Fibroblast of the aortic adventitia (primary cell): ENCODE results near the gene LGALS12. TPM values are rescaled to one million over a fixed set of nuclear protein-coding genes. Genes with fewer than 3 reads are reported as not detected.

ENCODE experiments used
- DNase-seq: peaks from one replicate; pipeline ENCODE4 v3.0.0-alpha.2; 2010; ENCODE audit warnings: low read depth
- H3K4me3 ChIP-seq: 2 replicates; pipeline ENCODE4 v1.5.1; 2011; ENCODE audit warnings: low read depth, mild to moderate bottlenecking, control low read depth, low read length, moderate library complexity
- CTCF ChIP-seq: IDR thresholded peaks from 2 replicates; pipeline ENCODE4 v1.5.1; 2011; ENCODE audit warnings: mild to moderate bottlenecking, low read length, control low read depth, inconsistent platforms; ENCODE audit not compliant: insufficient read depth
- total RNA-seq: library from RNA; depleted of rRNA; stranded (reverse); fragments of >200 nt; gene quantifications from 2 replicates; pipeline ENCODE4 v1.2.3, GENCODE V29; 2012; ENCODE audit warnings: low replicate concordance

LGALS12 gene
- total RNA-seq, 1 donor, result not detected

DNA sequence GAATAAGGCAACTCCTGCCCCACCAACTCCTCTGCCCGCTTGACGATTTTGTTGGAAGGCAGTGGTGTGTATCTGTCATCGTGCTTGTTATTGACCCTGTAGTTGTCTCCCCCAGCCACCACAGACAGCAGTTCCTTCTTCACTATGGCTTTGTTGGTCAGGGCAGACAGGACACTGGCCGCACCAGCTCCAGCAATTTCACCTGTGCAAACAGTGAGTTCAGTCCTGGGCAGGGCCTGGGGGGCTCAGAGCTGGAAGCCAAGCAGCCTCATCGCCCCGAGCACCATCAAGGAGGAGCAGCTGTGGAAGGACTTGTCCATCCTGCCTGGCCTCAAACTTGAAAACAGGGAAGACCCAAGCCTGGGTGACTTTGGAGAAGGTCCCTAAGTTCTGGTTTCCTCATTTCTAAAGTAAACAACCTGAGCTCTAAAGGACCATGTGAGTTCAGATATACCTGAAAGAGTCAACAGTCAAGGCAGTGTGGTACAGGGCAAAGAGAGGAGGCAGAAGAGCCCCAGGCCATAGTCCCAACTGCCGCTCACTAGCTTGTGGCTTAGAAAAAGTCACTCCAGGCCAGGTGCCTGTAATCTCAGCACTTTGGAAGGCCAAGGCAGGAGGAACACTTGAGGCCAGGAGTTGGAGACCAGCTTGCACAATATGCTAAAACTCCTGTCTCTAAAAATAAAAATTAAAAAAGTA, 52.7 kb downstream of the LGALS12 start:
- TF ChIP-seq CTCF, result no peak
- H3K4me3 ChIP-seq, result no peak overlapping the region

DNA sequence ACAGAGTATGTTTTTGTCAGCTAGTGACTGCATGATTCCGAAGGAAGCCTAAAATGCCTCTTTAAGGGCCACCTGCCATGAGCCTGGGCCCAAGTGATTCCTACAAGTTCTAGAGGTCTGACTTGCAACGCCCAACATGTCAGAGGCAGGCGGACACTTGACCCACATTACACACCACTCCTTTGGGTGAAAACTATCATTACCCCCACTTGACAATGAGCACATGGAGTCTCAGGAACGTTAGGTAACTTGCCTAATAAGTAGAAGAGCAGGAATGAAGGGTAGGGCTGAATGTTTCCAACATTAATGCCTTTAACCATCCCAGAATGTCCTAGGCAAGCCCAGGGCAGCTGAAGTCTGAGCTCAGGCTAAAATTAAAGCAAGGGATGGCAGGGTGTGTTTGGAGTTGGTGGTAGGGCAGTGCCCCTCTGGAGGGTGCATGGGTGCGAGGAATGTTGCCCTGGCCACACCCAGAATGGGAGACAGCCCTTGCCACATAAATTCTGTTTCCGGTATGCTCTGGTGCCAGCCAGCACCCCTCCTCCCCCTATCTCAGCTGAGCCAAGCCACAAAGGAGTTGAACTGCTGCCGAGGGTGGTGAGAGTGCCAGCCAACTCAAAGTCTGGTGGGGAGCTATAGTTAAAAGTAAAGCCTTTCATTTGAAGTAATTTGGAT, 54.8 kb downstream of the LGALS12 start:
- TF ChIP-seq CTCF, result no peak
- no peak for DNase-seq
- H3K4me3 ChIP-seq, result no peak overlapping the region

More for the DNA sequence above, 52.7 kb downstream of the LGALS12 start:
- DNase-seq, result no peak

DNA sequence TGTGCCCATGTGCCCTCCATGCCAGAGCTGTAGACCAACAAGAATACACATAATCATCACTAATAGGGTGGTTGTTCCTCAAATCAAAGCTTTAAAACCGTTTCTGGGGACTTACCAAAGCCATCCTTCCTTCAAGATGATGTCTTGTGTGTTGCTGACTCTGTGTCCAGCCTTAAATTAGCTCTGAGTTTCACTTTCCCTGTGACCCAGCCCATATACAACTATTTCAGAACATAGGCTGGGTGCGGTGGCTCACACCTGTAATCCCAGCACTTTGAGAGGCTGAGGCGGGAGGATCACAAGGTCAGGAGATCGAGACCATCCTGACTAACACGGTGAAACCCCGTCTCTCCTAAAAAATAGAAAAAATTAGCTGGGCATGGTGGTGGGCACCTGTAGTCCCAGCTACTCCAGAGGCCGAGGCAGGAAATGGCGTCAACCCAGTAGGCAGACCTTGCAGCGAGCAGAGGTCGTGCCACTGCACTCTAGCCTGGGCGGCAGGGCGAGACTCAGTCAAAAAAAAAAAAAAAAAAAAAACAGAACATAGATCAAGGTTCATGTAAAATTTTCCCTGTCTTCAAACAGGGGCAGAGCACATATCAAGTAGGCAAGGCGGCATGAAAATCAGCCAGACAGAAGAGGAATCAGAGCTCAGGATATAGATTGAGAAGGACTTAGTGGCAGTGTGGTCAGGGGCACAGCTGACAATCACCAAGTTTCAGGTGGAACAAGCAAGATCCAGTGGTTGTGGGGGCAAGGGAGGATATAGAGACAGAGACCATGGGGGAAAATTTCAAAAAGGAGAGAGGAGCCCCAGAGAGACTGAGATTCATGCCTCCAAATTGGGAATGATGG, 57.5 kb downstream of the LGALS12 start, which contains the start of gene PLAAT2:
PLAAT2 (minus strand) TSS at position 179 of the 855 bp plus-strand sequence; CDS start at position 124, 55 bp downstream.
- TF ChIP-seq CTCF, result no peak
- no peak for DNase-seq
- no peak within 1 kb of the TSS for H3K4me3 ChIP-seq

- no peak for DNase-seq
- no peak overlapping the region for H3K4me3 ChIP-seq
- TF ChIP-seq CTCF, result no peak
Measured at GRCh38 chr11:63564056-63564774, 58.3 kb downstream of the LGALS12 start.

DNA sequence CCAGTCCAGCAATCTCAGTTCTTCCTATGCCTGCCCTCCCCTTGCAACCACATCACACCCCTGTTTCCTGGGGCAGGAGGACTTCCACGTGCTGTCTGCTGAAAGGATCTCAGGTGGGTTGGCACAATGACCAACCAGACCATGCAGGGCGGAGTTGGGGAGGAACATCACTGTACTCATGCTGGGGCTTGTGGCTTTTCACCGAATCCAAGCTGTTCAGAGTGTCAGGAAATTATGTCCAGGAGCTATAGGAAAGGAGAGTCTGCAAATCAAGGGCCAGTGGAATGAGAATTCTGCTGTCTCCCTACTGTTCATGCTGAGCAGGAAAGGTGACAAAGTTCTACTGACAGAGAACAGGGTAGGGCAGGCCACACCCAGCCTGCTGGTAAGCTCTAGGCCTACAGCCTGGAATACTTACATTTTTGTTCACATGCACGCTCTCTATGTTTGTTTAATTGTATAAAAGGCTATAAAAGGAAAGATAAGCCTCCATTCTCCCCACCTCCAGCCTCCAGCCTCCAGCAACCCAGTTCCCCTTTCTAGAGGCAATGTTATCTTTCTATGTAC, 59.0 kb downstream of the LGALS12 start:
- no peak for TF ChIP-seq CTCF
- DNase-seq, result no peak
- no peak overlapping the region for H3K4me3 ChIP-seq

Other genes with a start within 250 kb of the LGALS12 start
- gene SLC22A9, start 136.3 kb upstream of the LGALS12 start, total RNA-seq, result not detected in 2 replicates
- gene PLAAT5, start 14.9 kb upstream of the LGALS12 start, total RNA-seq, result 0.18 and 5.3 TPM in 2 replicates
- 16.6 and 233 TPM in 2 replicates for gene PLAAT4, start 30.7 kb downstream of the LGALS12 start, total RNA-seq
- gene PLAAT2, start 57.3 kb downstream of the LGALS12 start, total RNA-seq, result not detected in 2 replicates
- 9.0 and 71.9 TPM in 2 replicates for gene PLAAT3, start 108.3 kb downstream of the LGALS12 start, total RNA-seq
- 298 and 320 TPM in 2 replicates for gene ATL3, start 165.3 kb downstream of the LGALS12 start, total RNA-seq
- 151 and 168 TPM in 2 replicates for gene RTN3, start 175.4 kb downstream of the LGALS12 start, total RNA-seq